Measurements from ENCODE around the gene ZNF526.

Gene ZNF526

DNA sequence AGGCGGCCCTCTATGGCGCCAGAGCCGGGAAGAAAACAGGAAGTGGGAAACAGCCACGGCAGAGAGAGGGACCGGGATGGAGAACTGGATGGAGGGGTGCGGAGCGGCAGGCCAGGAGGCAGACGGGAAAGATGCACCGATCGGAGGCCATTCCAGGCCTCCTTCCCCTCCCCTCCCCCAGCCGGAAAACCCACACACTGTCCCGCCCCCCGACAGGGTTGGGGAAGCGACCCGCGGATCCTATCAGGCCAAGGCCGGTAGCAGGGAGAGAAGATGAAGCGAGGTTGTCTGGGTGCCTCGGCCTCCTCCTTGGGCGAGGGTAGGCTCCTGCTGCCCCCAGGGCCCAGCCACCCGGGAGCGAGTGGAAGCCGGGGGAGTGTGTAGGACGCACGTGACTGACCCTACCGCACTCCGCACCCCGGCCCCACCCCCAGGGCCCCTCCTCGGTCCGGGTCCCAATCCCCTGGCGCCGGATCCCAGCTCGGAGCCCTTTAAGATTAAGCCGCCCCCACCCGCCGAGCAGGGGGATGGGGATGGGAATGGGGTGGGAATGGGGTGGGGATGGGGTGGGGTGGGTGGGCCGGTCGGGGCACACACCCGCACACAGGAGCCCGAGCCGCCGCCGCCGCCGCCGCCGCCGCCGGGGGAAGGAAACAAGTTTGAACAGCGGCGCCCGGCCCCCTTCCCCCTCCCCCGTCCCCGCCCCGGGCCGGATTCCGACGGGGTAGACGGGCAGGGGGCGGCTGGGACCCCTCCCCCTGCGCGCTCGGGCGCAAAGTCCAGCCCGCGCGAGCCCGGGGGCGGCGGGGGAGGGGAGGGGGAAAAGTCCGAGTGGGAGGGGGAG lies 33.4 kb downstream of the ZNF526 start:
- TF ChIP-seq EGR1 (IDR thresholded peaks at IDR 0.05) (peak; percentile 37; the same call in 1 of the 2 replicates), TEAD4 (IDR thresholded peaks at IDR 0.05) (no peak), USF1 (IDR thresholded peaks at IDR 0.05) (peak; percentile 72)
- TF ChIP-seq, protein P1, sequence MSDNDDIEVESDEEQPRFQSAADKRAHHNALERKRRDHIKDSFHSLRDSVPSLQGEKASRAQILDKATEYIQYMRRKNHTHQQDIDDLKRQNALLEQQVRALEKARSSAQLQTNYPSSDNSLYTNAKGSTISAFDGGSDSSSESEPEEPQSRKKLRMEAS (IDR thresholded peaks at IDR 0.05): no peak

- TF ChIP-seq TAF1 (IDR thresholded peaks at IDR 0.05; ENCODE audit: low read depth) (no peak), ZBTB7A (IDR thresholded peaks at IDR 0.05; ENCODE audit: low read depth) (peak; percentile 81)
These were observed 34.2 kb downstream of the ZNF526 start for GRCh38 chr19:42254089-42254849.

GRCh38 chr19:42254850-42255765 lies 35.0 kb downstream of the ZNF526 start, which contains the start of gene ERF:
TSS of gene ERF (minus strand) at chr19:42255128. CDS start at chr19:42254999, 129 bp downstream.
- TF ChIP-seq TAF1 (IDR thresholded peaks at IDR 0.05; ENCODE audit: low read depth) (peak; percentile 60), RAD21 (IDR thresholded peaks at IDR 0.05; ENCODE audit: low read depth) (no peak), FOXM1 (IDR thresholded peaks at IDR 0.05; ENCODE audit: borderline replicate concordance, low read depth) (no peak), EGR1 (IDR thresholded peaks at IDR 0.05) (peak; percentile 97), ZBTB7A (IDR thresholded peaks at IDR 0.05; ENCODE audit: low read depth) (no peak), CEBPB (IDR thresholded peaks at IDR 0.05) (no peak), CREB1 (IDR thresholded peaks at IDR 0.05; ENCODE audit: low read depth) (peak; percentile 65), TCF12 (IDR thresholded peaks at IDR 0.05; ENCODE audit: low read depth) (peak; percentile 34; the same call in 1 of the 2 replicates), USF1 (IDR thresholded peaks at IDR 0.05) (no peak), YY1 (IDR thresholded peaks at IDR 0.05; ENCODE audit: low read depth) (no peak), TEAD4 (IDR thresholded peaks at IDR 0.05) (no peak), EP300 (IDR thresholded peaks at IDR 0.05; ENCODE audit: borderline replicate concordance) (no peak; the same call in 1 of the 2 replicates), NFIC (IDR thresholded peaks at IDR 0.05) (no peak)
- TF ChIP-seq, protein P1 (IDR thresholded peaks at IDR 0.05): peak; percentile 16; the same call in 1 of the 2 replicates
- TF ChIP-seq, protein P2, sequence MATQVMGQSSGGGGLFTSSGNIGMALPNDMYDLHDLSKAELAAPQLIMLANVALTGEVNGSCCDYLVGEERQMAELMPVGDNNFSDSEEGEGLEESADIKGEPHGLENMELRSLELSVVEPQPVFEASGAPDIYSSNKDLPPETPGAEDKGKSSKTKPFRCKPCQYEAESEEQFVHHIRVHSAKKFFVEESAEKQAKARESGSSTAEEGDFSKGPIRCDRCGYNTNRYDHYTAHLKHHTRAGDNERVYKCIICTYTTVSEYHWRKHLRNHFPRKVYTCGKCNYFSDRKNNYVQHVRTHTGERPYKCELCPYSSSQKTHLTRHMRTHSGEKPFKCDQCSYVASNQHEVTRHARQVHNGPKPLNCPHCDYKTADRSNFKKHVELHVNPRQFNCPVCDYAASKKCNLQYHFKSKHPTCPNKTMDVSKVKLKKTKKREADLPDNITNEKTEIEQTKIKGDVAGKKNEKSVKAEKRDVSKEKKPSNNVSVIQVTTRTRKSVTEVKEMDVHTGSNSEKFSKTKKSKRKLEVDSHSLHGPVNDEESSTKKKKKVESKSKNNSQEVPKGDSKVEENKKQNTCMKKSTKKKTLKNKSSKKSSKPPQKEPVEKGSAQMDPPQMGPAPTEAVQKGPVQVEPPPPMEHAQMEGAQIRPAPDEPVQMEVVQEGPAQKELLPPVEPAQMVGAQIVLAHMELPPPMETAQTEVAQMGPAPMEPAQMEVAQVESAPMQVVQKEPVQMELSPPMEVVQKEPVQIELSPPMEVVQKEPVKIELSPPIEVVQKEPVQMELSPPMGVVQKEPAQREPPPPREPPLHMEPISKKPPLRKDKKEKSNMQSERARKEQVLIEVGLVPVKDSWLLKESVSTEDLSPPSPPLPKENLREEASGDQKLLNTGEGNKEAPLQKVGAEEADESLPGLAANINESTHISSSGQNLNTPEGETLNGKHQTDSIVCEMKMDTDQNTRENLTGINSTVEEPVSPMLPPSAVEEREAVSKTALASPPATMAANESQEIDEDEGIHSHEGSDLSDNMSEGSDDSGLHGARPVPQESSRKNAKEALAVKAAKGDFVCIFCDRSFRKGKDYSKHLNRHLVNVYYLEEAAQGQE (IDR thresholded peaks at IDR 0.05; ENCODE audit: low read depth): no peak

GRCh38 chr19:42255766-42256745 lies 35.9 kb downstream of the ZNF526 start:
- TF ChIP-seq EGR1 (IDR thresholded peaks at IDR 0.05) (no peak), TAF1 (IDR thresholded peaks at IDR 0.05; ENCODE audit: low read depth) (no peak), EP300 (IDR thresholded peaks at IDR 0.05; ENCODE audit: borderline replicate concordance) (no peak), ZBTB7A (IDR thresholded peaks at IDR 0.05; ENCODE audit: low read depth) (no peak; the same call in 1 of the 2 replicates), TEAD4 (IDR thresholded peaks at IDR 0.05) (no peak), CEBPB (IDR thresholded peaks at IDR 0.05) (no peak), YY1 (IDR thresholded peaks at IDR 0.05; ENCODE audit: low read depth) (no peak), RAD21 (IDR thresholded peaks at IDR 0.05; ENCODE audit: low read depth) (no peak), NFIC (IDR thresholded peaks at IDR 0.05) (no peak)
- TF ChIP-seq, protein P1 (IDR thresholded peaks at IDR 0.05): no peak

GRCh38 chr19:42261763-42262162 lies 41.7 kb downstream of the ZNF526 start:
- no peak for TF ChIP-seq RAD21 (IDR thresholded peaks at IDR 0.05; ENCODE audit: low read depth)
- TF ChIP-seq TCF12 (IDR thresholded peaks at IDR 0.05; ENCODE audit: low read depth): no peak
- TF ChIP-seq USF1 (IDR thresholded peaks at IDR 0.05): no peak
- TF ChIP-seq TAF1 (IDR thresholded peaks at IDR 0.05; ENCODE audit: low read depth): no peak
- TF ChIP-seq TEAD4 (IDR thresholded peaks at IDR 0.05): no peak

Measured in Ishikawa (cell line).